Measurements from ENCODE around the gene SYTL4.

SYTL4 gene

GRCh38 chrX:100650841-100651240, 81.1 kb downstream of the SYTL4 start (continued):
- no peak for TF ChIP-seq PATZ1 (tag by site-specific recombination; IDR thresholded peaks at IDR 0.05)
- no peak for TF ChIP-seq ZNF473 (tag by site-specific recombination; IDR thresholded peaks at IDR 0.05)
- TF ChIP-seq ZNF341 (tag by site-specific recombination; IDR thresholded peaks at IDR 0.05; ENCODE audit: low read depth): no peak
- no peak for TF ChIP-seq ZNF600 (tag by site-specific recombination; IDR thresholded peaks at IDR 0.05)
- TF ChIP-seq KLF9 (tag by site-specific recombination; IDR thresholded peaks at IDR 0.05; ENCODE audit: low read depth): no peak
- no peak for TF ChIP-seq ZNF10 (tag by site-specific recombination; IDR thresholded peaks at IDR 0.05)
- TF ChIP-seq ZBTB48 (tag by site-specific recombination; IDR thresholded peaks at IDR 0.05): no peak

GRCh38 chrX:100649550-100650356, 82.2 kb downstream of the SYTL4 start:
- TF ChIP-seq ZNF791 (tag by site-specific recombination; IDR thresholded peaks at IDR 0.05) (no peak), ZNF221 (tag by site-specific recombination; IDR thresholded peaks at IDR 0.05; ENCODE audit: borderline replicate concordance) (no peak), KLF7 (tag by site-specific recombination; IDR thresholded peaks at IDR 0.05; ENCODE audit: borderline replicate concordance) (no peak)
- no peak overlapping the region for H3K27ac ChIP-seq (ENCODE audit: extremely low read depth, low read depth, low read length)

GRCh38 chrX:100648458-100649417, 83.2 kb downstream of the SYTL4 start:
- ChIA-PET POLR2A (no interaction called here), CTCF (interaction anchor here (0.6 to 1.7 kb wide), 4 partner anchors 23 to 577 kb away, joined by 3 to 11 read pairs (median 6); no protein-coding TSS in a partner anchor)
- no peak overlapping the region for H3K27ac ChIP-seq (ENCODE audit: extremely low read depth, low read depth, low read length)
- no peak overlapping the region for H3K4me3 ChIP-seq (ENCODE audit: low read depth, low read length)
- H3K36me3 ChIP-seq (ENCODE audit: control insufficient read depth in 2 of 2, insufficient read depth in 1 of 2, low read length in 2 of 2): peaks cover 0 to 3% of the 10 kb centered on the region in 2 experiments; a peak in 1 of 3 replicates
- no peaks in the 10 kb centered on the region for H3K9me3 ChIP-seq (ENCODE audit: control insufficient read depth, insufficient read depth, low read depth, low read length)
- no peaks in the 10 kb centered on the region for H3K4me1 ChIP-seq (ENCODE audit: control insufficient read depth, insufficient read depth, low read length)
- TF ChIP-seq ZNF341 (tag by site-specific recombination; IDR thresholded peaks at IDR 0.05; ENCODE audit: low read depth) (no peak), ZNF48 (tag by site-specific recombination; IDR thresholded peaks at IDR 0.05) (no peak), ATF2 (tag by site-specific recombination; IDR thresholded peaks at IDR 0.05; ENCODE audit: low read depth) (peak; percentile 44; the same call in 1 of the 2 replicates), ZNF580 (tag by site-specific recombination; IDR thresholded peaks at IDR 0.05) (no peak), KLF9 (tag by site-specific recombination; IDR thresholded peaks at IDR 0.05; ENCODE audit: low read depth) (no peak)

More at GRCh38 chrX:100649550-100650356, 82.2 kb downstream of the SYTL4 start:
- Histone ChIP-seq H3K36me3 (ENCODE audit: control insufficient read depth in 2 of 2, insufficient read depth in 1 of 2, low read length in 2 of 2) (peaks cover 0 to 3% of the 10 kb centered on the region in 2 experiments; a peak in 1 of 3 replicates), H3K4me1 (ENCODE audit: control insufficient read depth, insufficient read depth, low read length) (no peaks in the 10 kb centered on the region), H3K9me3 (ENCODE audit: control insufficient read depth, insufficient read depth, low read depth, low read length) (no peaks in the 10 kb centered on the region), H3K4me3 (ENCODE audit: low read depth, low read length) (no peak overlapping the region)
- POLR2A ChIA-PET: no interaction called here
- CTCF ChIA-PET: interaction anchor here (0.5 to 1.7 kb wide), 3 partner anchors 21 to 118 kb away, joined by 3 to 11 read pairs (median 3); no protein-coding TSS in a partner anchor

Data from HEK293 (cell line).